Activated T-helper 1 cell treated with Interleukin-2 at 50 U/mL for 16 hours (primary cell): ENCODE measurements around the gene CD177.
"Not testable (repeated sequence)": the region's sequence is repeated elsewhere in the genome, so short reads cannot be mapped to it uniquely, and the experiment has no call there.

ENCODE experiments used
- DNase-seq: peaks from one replicate; pipeline ENCODE4 v3.0.0-alpha.2; 2020; ENCODE audit warnings: low read depth

The CD177 gene

GRCh38 chr19:43353606-43354304 lies at the start of gene CD177:
TSS of gene CD177 (plus strand) at chr19:43353686. CDS start at chr19:43353715, 29 bp downstream.
- no peak for DNase-seq

GRCh38 chr19:43305642-43306041 lies 47.8 kb upstream of the CD177 start:
- no peak for DNase-seq

- no peak for DNase-seq
These were observed 47.4 kb upstream of the CD177 start for GRCh38 chr19:43306097-43306496.

- DNase-seq, result no peak
These were observed 45.2 kb upstream of the CD177 start for GRCh38 chr19:43308244-43308815.

GRCh38 chr19:43309466-43309865 lies 44.0 kb upstream of the CD177 start:
- DNase-seq, result no peak

GRCh38 chr19:43310221-43310620 lies 43.3 kb upstream of the CD177 start:
- DNase-seq, result no peak

GRCh38 chr19:43311256-43311655 lies 42.2 kb upstream of the CD177 start:
- no peak for DNase-seq

GRCh38 chr19:43311706-43312105 lies 41.8 kb upstream of the CD177 start:
- no peak for DNase-seq

- DNase-seq, result no peak
These were observed 39.6 kb upstream of the CD177 start for GRCh38 chr19:43313711-43314495.

GRCh38 chr19:43315851-43316250 lies 37.6 kb upstream of the CD177 start:
- no peak for DNase-seq

GRCh38 chr19:43316591-43317319 lies 36.7 kb upstream of the CD177 start:
- DNase-seq, result no peak

GRCh38 chr19:43318203-43318602 lies 35.3 kb upstream of the CD177 start:
- no peak for DNase-seq

- DNase-seq, result no peak
These were observed 34.6 kb upstream of the CD177 start for GRCh38 chr19:43318796-43319314.

GRCh38 chr19:43320546-43320945 lies 32.9 kb upstream of the CD177 start:
- DNase-seq, result no peak

- not testable (repeated sequence) for DNase-seq
These were observed 26.7 kb upstream of the CD177 start for GRCh38 chr19:43326761-43327160.

- DNase-seq, result not testable (repeated sequence)
These were observed 24.9 kb upstream of the CD177 start for GRCh38 chr19:43328561-43328960.

- DNase-seq, result not testable (repeated sequence)
These were observed 24.4 kb upstream of the CD177 start for GRCh38 chr19:43329049-43329448.

- no peak for DNase-seq
These were observed 23.5 kb upstream of the CD177 start for GRCh38 chr19:43329989-43330388.

GRCh38 chr19:43330726-43331434 lies 22.6 kb upstream of the CD177 start:
- no peak for DNase-seq

GRCh38 chr19:43331435-43332010 lies 22.0 kb upstream of the CD177 start:
- no peak for DNase-seq
